SKM-1 treated with dmso at 0.1 percent for 144 hours (cell line): ENCODE results near the gene CENPX.

Experiments
- DNase-seq: peaks from one replicate; lab custom pipeline; 2025; ENCODE audit not compliant: unreplicated experiment; lab: John Stamatoyannopoulos, UW

Gene CENPX

DNA sequence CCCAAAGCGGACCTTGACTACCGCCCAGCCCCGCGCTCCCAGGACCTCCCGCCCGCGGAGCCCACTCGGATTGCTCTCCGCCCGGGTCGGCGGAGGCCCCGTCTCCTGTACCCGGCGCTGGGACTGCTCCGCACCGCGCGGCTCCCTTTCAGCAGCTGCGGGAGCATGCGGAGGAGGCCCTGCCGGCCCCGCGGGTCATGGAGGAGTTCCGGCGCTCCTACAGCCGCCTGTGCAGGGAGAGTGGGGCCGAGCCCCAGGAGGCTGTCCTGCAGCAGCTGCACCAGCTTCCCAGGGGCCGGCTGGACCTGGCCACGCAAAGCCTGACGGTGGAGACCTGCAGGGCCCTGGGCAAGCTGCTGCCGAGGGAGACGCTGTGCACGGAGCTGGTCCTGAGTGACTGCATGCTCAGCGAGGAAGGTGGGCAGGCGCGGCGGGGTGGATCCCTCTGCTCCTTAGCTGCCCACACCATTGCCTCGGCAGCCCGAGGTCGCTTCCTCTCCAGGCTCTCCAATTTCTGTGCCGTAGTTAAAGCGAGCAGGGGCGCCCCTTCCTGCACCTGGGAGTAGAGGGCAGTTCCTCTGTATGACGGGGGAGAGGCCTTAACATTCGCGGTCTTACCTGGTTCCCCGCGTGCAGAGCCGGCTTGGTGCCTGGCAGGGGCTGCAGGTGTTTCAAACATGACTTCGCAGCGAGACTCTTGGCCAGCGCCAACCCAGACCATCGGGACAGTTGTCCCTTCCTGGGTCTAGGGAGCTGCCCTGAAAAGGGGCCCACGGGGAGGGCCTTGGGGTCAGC is 966 bp upstream of the CENPX start:
- DNase-seq, result no peak

- peak; percentile 99 for DNase-seq
Measured at GRCh38 chr17:82022981-82023446, 336 bp upstream of the CENPX start, which contains the start of gene LRRC45. TSS of gene LRRC45 (plus strand) at chr17:82023305. CDS start at chr17:82023644, 339 bp downstream.

- no peak for DNase-seq
Measured at GRCh38 chr17:82021900-82022309, 773 bp downstream of the CENPX start.

GRCh38 chr17:82021107-82021899 is 1.4 kb downstream of the CENPX start:
- no peak for DNase-seq

- DNase-seq, result no peak
Measured at GRCh38 chr17:82020572-82021106, 2.0 kb downstream of the CENPX start.

DNA sequence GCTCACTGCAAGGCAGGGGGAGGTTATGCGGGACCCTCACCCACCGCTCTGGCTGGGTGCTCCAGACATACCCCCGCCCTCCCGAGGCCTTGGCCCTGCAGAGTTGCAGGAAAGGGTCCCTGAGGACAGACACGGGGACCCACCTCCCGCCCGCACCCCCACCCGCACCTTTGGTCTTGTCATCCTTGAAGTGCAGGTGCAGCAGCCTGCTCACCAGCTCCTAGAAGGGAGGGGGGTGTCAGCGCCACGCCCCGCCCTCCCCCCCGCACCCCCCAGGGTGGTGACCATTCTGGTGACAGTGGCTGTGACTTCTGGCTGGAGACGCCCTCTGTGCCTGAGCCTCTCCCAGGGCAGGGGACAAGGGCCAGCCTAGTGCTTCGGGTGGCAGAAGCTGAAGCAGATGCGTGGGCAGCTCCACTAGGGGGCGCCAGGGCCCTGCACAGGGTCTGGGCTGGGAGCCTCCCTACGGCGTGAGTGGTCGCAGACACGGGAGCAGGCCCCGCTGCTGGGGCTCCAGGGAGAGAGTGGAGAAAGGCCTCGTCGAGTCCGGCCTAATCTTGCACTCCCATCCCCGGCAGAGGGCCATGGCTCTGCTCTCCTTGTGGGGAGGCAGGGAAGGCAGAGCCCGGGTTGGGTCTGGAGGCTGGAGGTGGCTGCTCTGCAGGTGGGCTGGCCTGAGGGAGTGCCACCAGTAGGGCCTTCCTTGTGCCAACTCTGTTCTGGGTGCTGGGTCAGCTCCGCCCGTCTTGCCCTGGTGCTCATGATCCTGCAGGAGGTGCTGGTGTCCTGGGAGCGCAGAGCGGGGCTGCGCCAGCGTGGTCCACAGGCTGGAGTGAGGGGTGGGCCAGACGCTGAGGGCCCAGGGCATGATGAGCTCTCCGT is 2.7 kb downstream of the CENPX start:
- peak; percentile 62 for DNase-seq

DNA sequence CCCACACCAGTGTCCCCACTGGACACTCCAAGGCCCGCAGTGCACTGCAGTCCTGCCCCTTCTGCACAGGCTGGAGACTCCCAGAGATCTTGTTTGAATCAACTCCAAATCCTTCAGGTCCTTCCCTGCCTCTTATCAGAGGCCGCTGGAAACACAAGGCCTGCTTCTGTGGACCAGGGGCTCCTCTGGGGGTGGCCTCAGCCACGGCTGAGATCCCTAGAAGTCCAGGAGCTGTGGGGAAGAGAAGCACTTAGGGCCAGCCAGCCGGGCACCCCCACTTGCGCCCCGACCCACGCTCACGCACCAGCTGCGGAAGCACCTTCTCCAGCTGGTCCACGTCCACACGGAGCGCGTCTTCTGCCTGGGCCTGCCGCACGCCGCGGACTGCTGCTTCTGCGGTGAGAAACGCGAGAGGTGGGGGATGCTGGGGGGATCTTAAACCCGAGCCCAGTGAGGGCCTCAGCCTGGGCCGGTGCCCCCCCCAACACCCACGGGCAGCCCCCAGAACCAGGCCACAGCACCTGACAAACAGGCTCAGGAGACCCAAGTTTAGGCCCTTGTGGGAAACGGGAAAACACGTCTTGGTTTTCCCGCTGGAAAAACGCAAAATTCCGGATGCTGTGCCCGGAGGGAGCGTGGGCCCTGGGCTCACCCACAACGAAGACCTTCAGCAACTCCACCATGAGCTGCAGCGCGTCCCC is 3.5 kb downstream of the CENPX start:
- DNase-seq, result no peak

- no peak for DNase-seq
Measured at GRCh38 chr17:82018152-82018988, 4.3 kb downstream of the CENPX start.

DNA sequence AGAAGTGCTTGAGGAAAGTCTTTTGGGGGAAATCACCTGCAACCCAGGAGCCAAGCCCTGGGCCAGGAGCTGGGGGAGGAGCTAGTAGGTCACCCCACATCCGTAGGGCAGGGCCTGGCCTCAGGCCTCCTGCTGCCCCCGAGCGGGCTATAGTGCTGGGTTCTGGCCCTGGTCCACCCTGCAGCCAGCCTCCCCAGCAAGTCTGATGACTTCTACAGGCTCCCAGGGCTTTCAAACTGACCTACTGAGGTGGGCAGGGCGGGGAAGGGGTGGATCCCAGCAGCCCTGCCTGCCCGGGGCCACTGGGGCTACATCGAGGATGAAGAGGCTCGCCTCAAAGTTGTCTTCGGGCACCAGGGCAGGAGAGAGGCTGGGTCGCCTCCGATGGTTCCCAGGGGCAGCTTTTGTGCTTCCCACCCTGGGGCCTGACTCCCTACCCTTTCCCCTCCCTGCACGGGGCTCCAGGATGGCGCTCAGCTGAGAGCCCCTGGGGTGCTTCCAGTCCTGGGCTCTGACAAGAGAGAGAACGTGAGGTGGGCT is 5.0 kb downstream of the CENPX start:
- no peak for DNase-seq

DNA sequence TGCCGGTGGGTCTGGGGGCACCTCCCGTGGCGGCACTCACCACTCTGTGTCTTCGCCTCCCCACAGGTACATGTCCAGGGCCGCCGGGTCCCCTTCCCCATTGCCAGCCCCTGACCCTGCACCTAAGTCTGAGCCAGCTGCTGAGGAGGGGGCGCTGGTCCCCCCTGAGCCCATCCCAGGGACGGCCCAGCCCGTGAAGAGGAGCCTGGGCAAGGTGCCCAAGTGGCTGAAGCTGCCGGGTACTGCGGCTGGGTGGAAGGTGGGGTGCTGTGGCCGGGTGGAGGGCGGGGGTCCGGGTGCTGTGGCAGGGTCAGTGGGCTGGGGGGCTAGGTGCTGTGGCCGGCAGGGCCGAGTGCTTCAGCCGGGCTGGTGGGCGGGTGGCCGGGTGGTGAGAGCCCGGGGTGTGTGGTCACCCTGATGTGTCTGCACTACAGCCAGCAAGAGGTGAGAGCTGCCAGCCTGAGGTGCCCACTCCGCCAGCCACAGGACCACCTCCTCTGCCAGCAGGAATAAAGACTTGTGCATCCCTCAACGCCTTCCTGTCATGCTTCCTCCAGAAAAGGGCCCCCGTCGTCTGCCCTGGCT is 5.7 kb downstream of the CENPX start:
- DNase-seq, result no peak

DNA sequence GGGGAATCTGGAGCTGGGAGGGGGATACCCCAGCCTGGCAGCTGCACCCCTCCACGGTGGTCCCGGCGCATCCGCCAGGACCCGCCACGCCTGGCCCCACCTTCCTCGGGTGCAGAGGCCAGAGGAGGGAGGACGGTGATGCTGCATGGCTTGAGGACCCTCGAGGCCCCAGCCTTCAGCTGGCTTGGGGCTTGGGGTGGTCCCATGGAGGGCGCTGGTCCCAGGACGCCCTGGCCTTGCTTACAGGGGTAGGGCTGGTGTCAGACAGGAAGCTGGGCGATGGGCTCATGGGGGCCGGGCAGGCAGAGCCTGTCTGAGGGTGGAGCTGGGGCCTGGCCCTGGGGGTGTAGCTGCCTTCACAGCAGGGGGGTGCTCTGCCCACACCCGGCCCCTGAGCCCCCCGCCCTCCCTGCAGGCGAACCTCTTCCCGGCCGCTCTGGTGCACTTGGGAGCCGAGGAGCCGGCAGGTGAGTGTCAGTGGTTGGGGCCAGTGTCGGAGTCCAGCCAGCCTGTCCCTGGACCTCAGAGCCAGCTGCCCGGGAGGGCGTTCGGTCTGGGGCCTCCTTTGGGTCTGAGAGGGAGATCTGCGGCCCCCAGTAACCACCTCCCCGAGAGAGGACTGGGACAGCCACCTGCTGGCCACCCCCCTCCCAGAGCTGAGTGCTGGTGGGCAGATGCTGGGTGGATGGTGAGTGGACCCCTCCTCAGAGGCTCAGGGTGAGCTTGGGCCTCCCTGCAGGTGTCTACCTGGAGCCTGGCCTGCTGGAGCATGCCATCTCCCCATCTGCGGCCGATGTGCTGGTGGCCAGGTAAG is 6.4 kb downstream of the CENPX start:
- no peak for DNase-seq

GRCh38 chr17:82015311-82015971 is 7.2 kb downstream of the CENPX start:
- no peak for DNase-seq

DNA sequence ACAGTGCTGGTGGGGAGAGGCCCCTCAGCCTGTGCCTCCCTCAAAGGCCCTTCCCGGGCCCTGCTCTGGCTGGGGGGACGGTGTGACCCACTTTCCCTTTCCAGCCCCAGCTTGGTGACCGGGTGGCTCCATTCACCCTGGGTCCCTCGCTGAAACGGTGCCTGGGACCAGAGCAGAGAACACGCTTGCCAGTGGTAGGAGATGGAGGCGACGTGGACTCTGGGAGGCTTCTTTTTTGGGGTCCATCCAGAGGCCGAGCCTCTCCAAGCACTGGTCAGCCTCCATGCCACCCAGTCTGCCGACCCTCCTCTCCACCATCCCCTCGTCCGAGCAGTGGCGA is 7.7 kb downstream of the CENPX start:
- no peak for DNase-seq

DNA sequence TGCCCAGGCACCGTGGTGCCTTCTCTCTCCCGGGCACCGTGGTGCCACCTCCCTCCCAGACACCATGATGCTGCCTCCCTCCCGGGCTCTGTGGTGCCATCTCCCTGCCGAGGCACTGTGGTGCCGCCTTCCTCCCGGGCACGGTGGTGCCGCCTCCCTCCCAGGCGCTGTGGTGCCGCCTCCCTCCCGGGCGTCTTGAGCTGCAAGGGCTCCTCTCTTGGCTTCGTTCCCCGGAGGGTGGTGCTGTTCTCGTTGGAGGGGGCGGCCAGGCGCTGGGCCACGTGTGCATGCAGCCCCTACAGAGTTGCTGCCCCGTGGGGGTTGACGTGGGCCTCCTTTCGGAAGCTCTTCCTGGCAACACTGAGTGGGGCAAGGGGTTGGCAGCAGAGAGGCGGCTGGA is 8.2 kb downstream of the CENPX start:
- DNase-seq, result no peak

- no peak for DNase-seq
Measured at GRCh38 chr17:82013772-82014321, 8.8 kb downstream of the CENPX start.

DNA sequence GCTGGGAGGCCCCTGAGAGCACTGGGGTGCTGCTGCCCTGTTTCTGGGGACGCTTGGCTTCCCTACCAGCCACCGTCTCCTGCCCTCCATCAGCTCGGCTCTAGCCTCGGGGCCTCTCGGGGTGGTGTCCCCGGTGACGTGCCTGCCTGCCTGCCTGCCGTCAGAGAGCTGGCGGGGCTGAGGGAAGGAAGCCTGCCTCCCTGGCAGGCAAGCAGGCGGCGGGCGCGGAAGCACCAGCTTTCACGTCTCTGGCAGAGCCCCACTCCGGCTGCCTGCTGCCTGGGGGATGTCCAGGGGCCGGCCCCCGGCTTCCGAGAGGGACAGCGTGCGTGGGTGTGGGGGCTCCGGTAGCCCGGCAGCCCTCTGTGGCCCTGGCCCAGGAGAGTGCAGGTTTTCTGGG is 9.3 kb downstream of the CENPX start:
- no peak for DNase-seq

- no peak for DNase-seq
Measured at GRCh38 chr17:82012640-82013295, 9.9 kb downstream of the CENPX start.
